Stimulated activated CD4-positive, alpha-beta T cell treated with anti-CD3 and anti-CD28 coated beads, TNF-alpha, amount 100 ng/mL, for 1 hour (primary cell): ENCODE results near the gene IDH1.
A peak's percentile ranks its signal among the peaks of the same experiment; 100 is the strongest.
"Not testable (repeated sequence)": the region's sequence is repeated elsewhere in the genome, so short reads cannot be mapped to it uniquely, and the experiment has no call there.

Source experiments
- DNase-seq, 3 donors: peaks; one replicate each; pipeline ENCODE4 v3.0.0-alpha.2; 2020; ENCODE audit warnings: low read depth in 3 of 3, low spot score in 1 of 3

The IDH1 gene

DNA sequence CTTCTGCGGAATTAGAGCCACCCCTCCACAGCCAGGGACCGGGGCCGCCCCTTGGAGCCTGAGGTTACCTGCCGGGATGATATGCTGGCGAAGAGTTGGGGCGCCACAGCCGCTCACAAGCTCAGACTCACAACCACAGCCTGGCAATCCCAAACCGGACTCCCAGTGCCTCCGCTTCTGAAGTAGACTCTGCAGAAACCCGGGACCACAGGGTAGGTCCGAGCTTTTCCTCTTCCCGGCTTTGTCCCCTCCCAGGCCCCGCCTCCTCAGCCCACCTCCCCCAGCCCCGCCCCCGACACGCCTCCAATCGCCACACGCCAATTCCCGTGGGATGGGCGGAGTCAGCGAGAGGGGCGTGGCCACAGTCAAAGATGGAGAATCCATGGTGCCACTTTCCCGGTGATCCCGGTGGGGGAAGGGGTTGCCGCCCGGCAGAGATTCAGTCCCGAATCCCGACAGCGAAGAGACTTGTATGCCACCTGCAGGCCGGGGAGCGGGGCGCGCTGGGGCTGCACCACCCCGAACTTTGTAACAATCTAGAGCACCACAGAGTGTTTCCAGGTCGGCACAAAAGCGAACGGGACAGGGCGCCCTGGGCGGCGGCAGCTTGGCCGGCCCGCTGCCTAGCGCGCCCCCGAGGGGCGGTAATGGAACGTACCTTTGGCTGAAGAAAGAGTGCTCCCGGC is at the start of gene IDH1:
TSS of gene IDH1 (minus strand) at position 201 of the 686 bp plus-strand sequence. CDS start 3,520 bp downstream, outside the sequence.
- peak; percentile 76 to 97 (median 79) for DNase-seq

DNA sequence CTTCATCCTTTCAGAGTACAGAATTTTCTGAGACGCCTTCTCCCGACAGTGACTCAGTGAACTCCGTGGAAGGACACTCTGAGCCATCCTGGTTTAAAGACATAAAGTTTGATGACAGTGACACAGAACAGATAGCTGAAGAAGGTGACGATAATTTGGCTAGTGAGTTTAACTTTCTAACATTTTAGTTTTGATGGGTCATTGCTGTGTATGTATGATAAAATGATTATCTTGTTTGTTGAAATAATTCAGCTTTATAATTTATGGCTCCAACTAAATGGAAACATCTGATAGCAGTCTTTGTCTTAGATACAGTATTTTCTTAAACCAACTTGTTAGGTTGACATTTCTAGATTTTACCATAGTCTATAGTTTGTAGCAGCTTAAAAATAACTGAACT is 49.3 kb upstream of the IDH1 start:
- DNase-seq = no peak

DNA sequence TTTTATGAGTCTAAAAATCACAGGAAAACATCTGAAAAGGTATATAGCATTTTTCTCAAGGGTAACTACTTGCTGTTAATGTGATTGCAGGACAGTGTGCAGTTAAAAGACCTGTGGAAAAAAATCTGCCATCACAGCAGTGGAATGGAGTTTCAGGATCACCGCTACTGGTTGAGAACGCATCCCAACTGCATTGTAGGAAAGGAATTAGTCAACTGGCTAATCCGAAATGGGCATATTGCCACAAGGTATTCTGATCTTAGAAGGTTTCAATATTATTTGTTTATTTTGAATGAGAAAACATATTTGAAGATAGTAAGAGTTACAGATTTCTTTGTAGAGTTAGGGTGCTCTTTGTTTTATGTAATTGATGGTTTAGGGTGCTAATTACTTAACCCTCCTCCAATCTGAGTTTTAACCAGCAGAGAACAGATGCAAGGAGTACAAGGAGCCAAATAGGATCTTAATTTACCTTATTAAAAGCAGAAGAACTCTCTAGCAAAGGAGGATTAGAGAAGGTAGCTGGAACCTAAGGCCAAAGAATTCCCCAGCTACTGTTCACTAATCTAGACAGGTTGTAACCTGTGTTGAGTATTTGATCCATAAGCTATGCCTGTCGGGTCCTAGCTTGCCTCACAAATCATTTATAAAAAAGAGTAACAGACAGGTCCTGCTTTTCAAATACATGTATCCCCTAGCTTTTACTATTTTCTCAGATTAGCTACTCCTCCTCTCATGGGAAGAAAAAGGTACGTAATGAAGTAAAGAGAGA is 46.2 kb upstream of the IDH1 start:
- DNase-seq = no peak

DNA sequence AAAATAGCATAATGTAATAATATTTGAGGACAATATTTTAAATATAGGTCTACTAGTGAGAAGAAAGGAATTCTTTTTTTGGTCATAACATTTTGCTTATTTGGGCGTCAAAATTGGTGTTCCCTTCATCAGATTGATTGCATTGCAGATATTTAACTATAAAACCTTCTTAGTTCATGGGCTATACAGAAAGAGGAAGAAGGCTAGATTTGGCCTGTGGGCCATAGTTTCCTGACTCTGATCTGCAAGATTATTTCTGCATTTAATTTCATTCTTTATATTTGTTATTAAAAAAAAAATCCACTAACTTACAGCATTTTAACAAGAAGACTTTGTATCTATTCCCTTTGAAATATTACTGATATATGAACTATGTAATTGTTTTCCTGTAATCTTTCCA is 43.1 kb upstream of the IDH1 start:
- no peak for DNase-seq

DNA sequence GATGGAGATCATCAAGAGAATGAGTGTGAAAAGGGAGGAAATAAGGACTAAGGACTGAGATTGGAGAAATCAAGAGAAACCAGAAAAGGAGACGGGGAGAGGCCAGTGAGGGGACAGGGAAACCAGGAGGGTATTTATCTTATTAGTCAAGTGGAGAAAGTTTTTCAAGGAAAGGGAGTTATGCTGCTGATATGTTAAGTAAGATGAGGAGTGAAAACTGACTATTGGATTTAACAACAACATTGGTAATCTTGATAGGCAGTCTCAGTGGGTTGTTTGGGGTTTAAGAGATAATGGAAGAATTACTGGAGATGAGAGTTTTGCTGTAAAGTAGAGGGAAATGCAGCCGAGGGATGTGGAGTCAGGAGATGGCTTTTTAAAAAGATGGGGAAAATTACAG is 41.7 kb upstream of the IDH1 start:
- no peak for DNase-seq

DNA sequence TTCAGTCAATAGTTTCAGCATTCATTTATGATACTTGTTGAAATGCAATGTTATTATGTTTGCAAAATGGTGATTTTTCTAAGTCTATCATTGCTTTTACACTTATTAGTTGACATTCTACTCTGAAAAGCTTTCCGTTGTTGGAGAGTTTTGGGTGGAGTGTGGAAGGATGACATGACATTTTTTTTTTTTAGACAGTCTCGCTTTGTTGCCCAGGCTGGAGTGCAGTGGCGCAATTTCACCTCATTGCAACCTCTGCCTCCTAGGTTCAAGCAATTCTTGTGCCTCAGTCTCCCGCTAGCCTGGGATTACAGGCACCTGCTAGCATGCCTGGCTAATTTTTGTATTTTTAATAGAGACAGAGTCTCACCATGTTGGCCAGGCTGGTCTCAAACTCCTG is 41.0 kb upstream of the IDH1 start:
- no peak for DNase-seq

DNA sequence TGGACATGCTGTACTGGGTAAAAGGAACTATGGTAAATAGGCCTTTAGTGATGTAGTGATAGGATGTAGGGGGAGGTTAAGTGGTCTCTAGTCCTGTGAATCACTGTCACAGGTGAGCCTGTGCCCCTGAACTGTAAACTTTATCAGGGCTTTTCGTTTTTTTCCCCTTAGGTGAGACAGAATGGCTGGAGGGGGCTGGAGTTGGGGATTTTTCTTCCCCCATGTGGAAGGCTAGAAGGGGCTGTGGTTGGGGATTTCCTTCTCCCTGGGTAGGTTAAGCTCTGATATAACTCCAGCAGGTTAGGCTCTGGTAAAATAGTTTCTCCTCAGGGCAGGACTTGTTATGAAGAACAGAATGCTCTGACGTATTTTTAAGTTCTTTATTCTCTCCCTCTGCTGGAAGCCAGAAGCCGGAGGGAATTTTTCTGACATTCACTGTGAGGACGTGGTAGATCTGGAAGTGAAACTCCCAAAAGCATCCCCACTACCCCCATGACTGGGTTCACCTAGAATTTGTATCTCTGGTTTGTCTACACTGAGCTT is 39.7 kb upstream of the IDH1 start:
- DNase-seq = no peak

DNA sequence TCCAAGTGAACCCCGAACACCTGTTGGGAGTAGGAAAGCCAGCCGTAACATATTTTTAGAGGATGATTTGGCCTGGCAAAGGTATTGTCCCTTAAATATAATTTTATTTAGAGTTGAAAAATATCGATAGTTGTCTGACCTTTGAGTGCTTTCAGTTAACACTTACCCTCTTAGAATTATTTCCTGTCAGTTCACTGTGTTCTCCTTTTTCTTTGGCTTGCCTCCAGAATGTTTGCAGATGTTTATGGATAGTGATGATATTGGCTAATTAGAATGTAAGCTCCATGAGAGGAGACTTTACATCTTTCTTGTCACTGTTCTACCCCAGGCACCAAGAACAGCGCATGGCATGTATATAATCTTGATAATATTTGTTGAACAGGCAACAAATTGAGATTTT is 31.0 kb upstream of the IDH1 start:
- DNase-seq = no peak

DNA sequence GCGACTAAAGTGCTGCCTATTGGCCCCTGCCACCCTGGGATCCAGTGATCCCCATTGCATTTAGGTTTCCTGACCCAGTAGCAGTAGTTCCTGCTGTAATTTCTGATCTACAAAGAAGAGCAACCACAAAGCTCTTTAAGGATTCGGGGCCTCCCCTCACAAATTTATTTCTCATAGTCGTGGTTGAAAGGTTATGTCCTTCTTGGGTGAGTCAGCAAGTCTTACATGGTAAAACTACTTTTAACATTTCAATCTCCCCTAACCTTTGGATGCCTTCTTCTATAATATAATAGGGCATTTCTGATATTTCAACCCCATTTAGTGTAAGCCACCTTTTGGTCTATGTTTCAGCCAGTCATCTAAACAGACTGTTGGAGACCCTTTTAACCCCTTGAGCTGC is 26.1 kb upstream of the IDH1 start:
- no peak for DNase-seq

DNA sequence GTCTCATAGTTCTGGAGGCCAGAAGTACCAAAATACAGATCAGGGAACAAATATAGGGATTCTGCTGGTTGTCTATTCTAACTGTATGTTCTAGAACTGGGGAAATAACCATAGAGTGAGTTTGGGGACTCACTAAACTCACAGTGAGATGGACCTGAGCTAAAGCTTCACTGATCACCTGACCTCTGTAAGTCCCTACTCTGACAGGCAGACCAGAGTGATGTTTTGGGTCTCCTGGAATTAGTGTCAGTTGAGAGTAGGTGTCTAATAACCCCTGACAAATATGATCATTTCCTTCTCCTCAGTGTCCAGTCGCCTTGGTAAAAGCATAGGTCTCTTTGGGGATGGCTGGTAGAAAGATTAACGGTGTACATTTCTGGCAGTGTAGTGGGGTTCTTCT is 25.4 kb upstream of the IDH1 start:
- DNase-seq = no peak

DNA sequence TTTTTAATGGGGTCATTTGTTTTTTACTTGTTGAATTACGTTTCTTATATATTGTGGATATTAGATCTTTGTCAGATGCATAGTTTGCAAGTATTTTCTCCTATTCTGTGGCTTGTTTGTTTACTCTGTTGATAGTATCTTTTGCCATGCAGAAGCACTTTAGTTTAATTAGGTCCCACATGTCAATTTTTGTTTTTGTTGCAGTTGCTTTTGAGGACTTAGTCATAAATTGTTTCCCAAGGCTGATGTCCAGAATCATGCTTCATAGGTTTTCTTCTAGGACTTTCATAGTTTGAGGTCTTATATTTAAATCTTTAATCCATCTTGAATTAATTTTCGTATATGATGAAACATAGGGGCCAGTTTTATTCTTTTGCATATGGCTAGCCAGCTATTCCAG is 24.4 kb upstream of the IDH1 start:
- no peak for DNase-seq

DNA sequence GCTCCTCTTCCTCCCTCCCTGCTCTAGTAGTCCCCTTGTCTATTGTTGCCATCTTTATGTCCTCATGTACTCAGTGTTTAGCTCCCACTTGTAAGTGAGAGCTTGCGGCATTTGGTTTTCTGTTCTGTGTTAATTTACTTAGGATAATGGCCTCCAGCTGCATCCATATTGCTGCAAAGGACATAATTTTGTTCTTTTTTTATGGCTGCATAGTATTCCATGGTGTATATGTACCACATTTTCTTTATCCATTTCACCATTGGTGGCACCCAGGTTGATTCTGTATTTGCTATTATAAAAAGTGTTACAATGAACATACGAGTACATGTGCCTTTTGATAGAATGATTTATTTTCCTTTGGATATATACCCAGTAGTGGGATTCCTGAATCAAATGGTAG is 23.7 kb upstream of the IDH1 start:
- no peak for DNase-seq

DNA sequence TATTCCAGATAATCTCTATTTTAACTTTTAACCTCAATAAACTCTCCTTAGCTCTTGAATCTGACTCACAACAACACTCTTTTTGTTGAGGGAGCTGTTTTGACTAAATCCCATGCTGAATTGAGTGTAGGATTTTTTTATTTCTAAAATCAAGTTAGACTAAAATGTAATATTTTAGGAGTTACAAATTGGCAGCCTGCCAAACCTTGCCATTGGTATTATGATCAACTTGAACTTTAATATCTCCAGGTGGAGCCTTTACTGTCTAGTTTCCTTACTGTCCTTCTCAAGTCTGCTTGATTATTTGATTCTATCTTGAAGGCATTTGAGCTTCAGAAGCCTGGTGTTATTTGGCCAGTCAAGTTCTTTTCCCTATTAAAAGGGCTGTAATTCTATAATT is 19.9 kb upstream of the IDH1 start:
- no peak for DNase-seq

DNA sequence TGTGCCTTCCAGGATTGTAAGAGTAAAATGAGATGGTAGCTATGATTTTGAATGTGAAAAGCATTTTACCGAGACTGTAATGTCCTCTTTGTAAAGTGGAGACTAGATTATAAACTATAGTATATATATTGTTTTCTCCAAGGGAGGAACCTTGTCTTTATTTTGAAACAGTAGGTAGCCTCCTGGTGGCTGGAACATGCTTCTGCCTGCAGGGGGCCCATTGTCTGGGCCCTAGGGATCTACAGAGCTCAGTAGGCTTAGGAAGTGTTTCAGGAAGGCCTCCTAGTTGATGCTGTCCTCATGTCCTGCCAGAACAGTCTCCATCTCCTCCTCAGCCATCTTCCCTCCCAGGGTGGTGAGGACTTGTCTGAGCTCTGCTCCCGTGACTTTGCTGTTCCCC is 14.2 kb upstream of the IDH1 start:
- DNase-seq = no peak

DNA sequence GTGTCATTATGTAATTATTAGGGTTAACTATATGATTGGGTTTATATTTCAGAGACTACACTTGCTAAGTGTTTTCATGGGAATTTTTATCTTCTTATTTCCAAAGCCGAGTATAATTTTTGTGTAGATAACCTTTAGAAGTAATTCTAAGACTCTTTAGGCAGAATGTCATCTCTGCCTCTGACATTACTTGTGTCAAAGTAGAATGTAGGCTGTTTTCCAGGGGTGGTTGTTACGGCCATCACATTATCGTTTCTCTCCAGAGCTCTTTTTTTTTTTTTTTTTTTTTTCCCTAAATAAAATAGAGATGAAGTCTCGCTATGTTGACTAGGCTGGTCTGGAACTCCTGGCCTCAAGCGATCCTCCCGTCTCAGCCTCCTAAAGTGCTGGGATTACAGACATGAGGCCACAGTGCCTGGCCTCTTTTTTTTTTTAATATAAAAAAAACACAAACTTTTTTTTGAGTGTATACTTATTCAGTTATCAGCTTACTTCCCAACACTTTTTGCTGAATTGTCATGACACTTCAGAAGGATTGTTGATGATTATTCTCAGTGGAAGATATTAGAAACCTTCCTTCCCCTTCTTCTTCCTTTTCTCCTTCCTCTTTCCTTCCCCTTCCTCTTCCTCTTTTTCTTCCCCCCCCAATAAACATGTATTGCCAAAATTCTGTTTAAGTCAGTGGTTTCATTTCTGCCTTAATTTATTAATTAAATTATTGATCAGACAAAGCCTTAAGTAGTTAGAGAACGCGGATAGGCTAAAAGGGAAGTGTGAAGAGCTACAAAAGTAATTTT is 13.5 kb upstream of the IDH1 start:
- DNase-seq = no peak

DNA sequence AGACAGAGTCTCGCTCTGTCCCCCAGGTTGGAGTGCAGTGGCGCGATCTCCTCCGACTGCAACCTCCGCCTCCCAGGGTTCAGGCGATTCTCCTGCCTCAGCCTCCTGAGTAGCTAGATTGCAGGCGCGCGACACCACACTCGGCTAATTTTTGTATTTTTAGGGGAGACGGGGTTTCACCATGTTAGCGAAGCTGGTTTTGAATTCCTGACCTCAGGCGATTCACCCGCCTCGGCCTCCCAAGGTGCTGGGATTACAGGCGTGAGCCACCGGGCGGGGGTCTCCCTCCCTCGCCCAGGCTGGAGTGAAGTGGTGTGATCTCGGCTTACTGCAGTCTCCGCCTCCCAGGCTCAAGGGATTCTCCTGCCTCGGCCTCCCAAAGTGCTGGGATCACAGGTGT is 12.7 kb upstream of the IDH1 start:
- DNase-seq = not testable (repeated sequence)

DNA sequence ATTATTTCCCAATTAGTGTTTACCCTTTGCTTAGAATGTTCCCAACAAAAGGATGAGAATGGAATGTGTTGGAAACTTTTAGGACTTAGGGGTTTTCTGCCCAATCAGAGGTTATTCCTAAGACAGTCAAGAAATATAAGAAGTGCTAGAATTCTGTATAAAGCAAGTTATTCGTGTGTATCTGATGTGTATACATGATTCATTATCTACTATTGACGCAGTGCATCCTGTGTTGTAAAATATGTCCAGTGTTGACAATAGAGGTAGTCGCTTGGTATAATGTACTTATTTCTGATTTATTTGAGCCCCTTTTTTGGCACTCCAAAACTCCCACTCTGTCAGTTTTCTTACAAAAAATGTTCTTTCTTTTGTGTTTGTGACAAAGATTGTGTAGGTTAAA is 12.1 kb upstream of the IDH1 start:
- DNase-seq = no peak

DNA sequence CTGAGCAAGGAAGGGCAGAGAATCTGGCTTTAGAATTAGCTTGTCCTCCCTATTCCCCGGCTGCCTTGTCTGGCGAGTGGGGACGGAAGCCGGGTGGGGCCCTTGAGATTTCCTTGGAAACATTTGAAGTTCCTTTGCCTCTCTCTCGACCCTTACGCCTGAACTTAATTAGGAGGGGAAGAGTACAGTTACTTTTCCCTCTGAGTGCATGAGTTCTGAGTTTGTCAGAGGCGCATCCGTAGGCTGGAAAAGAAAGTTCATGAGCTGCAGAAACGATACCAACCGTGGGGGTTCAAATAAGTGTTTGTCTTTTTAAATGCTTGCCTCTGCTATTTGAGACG is 11.7 kb upstream of the IDH1 start:
- no peak for DNase-seq

DNA sequence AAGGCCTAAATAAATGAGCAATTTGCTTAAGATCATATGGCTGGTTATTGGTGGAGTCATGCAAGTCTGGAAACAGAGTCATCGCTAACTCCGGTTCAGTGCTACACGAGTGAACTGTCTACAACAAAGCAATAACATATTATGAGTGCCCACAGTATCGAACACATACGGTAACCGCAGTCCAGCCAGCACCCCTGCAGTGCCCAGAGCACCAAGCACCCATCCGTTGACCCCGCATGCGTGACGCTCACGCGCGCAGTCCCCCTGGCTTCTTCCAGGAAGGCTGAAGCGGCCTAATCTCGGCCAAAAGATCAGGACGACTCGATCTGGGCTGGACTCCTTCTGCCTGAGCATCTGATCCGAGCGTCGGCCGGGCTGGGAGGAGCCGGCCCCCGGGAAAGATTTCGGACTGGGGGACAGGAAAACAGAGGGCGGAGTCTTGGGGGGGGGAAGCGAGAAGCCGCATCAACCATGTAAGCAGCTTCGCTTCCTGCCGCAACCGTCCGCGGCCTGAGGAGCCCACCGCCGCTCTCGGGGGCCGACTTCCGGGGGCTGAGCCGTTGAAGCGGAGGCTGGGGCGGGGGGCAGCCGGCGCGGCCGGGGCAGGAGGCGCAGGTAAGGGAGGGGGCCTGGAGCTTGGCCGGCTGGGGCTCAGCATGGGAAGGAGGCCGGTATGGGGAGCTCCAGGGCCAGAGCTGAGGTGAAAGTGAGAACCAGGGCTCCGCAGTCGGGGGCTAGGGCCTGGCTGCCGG is 11.1 kb upstream of the IDH1 start, which contains the start of gene PIKFYVE:
TSS of gene PIKFYVE (plus strand) at position 455 of the 752 bp plus-strand sequence. CDS start 5,265 bp downstream, outside the sequence.
- DNase-seq = peak; percentile 62 to 70 (median 64)

DNA sequence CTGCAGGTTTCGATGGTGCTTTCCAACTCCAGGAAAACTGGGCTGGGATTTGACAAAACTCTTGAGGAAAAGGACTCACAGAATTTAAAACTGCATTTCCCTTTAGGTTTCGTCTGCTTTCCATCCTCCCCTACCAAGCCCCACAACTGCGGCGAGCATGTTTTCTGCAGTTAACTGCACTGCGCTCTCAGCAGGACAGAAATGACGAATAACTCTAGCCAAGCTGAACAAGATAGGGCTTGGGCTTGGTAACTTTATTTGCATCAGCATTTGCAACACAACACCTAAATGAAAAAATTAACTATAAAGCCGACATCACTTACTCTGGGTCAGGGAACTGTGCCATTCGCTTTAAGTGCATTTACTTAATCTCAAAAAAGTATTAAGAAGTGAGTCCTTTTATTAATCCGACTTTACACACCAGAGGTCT is 10.5 kb upstream of the IDH1 start:
- no peak for DNase-seq
